H1 (cell line): Measurements from ENCODE around the gene CFAP221.

Experiments used
- POLR2A ChIP-seq, 2 experiments: IDR thresholded peaks; 1 replicate in 1 of 2; 2 replicates in 1 of 2; pipeline ENCODE4 v1.6.1; 2011; ENCODE audit warnings: low read depth in 2 of 2, low read length in 2 of 2, mild to moderate bottlenecking in 2 of 2; ENCODE audit errors: control extremely low read depth in 1 of 2
- TF ChIP-seq, protein P1 (sequence below), 3 experiments: IDR thresholded peaks; 1 replicate in 2 of 3; 2 replicates in 1 of 3; pipeline versions ENCODE4 v1.5.1 to v1.6.1; 2011; ENCODE audit warnings: low read length in 3 of 3, mild to moderate bottlenecking in 3 of 3, inconsistent platforms in 2 of 3, low read depth in 1 of 3, moderate library complexity in 1 of 3; ENCODE audit not compliant: insufficient read depth in 1 of 3; ENCODE audit errors: control extremely low read depth in 1 of 3

DNA sequence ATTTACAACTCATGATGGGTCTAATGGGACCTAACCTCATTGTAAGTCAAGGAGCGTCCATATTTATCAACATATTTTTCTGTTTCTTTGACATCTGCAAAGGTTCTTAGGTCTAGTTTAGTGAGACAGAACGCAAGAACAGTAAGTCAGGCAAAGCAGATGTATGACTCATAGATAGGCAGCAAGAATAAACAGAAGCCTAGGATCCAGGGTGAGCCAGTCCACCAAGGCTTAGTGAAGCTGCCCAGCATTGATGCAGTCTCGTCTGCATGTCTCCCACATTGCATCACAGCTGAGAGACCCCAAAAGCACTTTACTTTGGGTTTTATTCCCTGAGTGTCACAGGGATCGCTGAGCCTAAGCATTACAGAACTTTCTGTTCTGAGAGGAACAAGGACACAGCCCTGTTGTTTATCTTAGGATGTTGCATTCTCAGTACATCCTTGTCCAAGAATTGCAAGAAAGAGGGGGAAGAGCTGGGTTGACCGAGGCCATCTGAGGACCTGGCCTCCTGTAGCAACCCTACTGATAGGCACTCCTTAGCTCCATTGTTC lies 105.2 kb downstream of the CFAP221 start:
- TF ChIP-seq, protein P1, sequence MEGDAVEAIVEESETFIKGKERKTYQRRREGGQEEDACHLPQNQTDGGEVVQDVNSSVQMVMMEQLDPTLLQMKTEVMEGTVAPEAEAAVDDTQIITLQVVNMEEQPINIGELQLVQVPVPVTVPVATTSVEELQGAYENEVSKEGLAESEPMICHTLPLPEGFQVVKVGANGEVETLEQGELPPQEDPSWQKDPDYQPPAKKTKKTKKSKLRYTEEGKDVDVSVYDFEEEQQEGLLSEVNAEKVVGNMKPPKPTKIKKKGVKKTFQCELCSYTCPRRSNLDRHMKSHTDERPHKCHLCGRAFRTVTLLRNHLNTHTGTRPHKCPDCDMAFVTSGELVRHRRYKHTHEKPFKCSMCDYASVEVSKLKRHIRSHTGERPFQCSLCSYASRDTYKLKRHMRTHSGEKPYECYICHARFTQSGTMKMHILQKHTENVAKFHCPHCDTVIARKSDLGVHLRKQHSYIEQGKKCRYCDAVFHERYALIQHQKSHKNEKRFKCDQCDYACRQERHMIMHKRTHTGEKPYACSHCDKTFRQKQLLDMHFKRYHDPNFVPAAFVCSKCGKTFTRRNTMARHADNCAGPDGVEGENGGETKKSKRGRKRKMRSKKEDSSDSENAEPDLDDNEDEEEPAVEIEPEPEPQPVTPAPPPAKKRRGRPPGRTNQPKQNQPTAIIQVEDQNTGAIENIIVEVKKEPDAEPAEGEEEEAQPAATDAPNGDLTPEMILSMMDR (IDR thresholded peaks at IDR 0.05; ENCODE audit: control extremely low read depth in 1 of 3, insufficient read depth in 1 of 3, low read depth in 1 of 3, low read length in 3 of 3), result no peak
- TF ChIP-seq POLR2A (IDR thresholded peaks at IDR 0.05; ENCODE audit: control extremely low read depth in 1 of 2, low read depth in 2 of 2, low read length in 2 of 2), result no peak
